ENCODE data around the gene C2orf42.
"Not testable (repeated sequence)": the region's sequence is repeated elsewhere in the genome, so short reads cannot be mapped to it uniquely, and the experiment has no call there.

Gene C2orf42

DNA sequence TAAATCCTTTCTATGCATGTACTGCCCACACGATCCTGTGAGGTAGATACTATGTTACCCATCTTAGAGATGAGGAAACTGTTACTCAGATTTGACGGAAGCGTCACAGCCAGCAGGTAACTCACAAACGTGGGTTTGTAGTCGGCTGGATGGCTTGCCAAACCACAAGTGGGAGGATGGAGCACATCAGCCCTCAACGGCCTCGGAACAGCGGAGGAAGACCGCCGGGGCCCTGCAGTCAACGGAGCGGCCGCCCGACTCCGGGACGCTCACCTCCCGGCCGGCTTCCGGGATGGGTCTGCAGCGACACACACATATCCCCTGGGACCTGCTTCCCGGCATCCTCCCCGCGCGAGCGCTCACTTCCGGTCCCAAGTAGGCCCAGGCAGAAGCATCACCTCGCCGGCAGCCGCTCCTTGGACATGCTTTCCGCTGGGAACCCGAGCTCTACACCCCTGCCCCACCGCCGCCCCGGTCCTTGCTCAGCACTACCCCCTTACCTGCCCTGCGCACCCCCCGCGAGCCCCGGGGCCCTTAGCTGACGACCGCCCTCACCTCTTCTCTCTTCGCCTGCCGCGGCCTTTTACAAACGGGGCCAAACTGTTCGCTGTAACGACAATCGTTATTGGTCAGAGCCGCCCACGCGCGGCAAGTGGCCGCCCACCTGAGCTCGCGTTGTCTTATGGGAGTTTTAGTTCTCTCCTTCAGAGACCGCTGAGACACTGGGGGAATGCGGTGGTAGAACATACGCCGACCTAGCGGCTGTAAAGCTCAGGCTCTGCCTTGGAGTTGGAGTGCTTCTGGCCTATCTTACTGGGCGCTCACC lies at the start of gene C2orf42:
Gene C2orf42 (minus strand): TSS at position 602 of the 826 bp plus-strand sequence. CDS start 9,034 bp downstream, outside the sequence.
- peak; percentile 67 for DNase-seq

DNA sequence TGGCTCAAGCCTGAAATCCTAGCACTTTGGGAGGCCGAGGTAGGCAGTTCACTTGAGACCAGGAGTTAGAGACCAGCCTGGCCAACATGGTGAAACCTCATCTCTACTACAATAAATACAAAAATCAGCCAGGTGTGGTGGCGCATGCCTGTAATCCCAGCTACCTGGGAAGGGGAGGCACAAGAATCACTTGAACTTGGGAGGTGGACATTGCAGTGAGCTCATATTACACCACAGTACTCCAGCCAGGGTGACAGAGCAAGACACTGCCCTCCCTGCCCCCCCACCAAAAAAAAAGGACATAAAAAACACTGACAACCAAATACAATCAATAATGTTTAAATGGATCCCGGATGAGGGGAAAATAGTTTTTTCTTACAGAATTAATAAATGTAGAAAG lies 49.8 kb upstream of the C2orf42 start:
- no peak for DNase-seq

DNA sequence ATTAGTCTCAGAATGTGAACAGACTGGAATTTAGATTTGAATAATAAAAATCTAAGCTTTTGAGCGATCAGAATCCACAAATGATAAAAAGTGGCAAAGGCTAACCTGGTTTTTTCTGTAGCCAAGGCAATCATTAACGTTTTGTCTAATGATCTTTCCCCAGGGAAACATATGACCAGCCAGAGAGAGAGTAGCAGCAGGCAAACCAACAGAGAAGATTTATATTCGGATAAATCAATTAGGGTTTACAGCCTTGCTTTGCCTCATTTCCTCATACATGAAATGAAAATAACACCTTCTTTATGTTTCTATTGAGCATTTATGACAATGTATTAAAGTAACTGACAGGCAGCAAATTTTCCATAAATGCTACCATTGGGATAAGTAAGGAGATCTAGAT lies 43.1 kb upstream of the C2orf42 start:
- DNase-seq: no peak

DNA sequence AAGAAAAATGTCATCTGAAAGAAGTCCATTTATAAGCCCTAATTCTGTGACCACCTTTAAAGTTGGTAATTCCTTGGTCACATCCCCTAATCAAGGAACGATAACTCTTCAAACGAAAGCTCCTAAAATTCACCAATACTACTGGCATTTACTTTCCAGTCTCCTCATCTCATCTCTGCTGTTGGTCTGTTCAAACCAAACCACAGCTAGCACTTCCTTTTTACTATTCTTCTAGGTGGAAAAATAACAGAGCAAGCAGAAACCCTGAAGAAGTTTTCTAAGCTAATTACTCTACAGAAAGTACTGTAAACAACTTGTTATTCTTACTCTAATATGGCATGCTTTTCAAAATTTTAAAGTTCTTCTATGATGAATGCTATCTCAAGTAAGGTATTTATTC lies 36.0 kb upstream of the C2orf42 start:
- DNase-seq: no peak

DNA sequence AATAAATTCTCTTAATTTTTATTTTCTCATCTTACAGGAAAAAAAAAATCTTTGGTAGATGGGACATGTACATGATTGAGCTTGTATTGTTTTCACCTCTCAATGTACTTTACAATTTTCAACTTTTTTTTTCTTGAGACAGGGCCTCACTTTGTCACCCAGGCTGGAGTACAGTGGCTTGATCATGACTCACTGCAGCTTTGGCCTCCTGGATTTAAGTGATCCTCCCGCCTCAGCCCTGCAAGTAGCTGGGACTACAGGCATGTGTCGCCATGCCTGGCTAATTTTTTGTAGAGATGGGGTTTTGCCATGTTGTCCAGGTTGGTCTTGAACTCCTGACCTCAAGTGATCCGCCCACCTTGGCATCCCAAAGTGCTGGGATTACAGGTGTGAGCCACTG lies 32.5 kb upstream of the C2orf42 start:
- DNase-seq: not testable (repeated sequence)

DNA sequence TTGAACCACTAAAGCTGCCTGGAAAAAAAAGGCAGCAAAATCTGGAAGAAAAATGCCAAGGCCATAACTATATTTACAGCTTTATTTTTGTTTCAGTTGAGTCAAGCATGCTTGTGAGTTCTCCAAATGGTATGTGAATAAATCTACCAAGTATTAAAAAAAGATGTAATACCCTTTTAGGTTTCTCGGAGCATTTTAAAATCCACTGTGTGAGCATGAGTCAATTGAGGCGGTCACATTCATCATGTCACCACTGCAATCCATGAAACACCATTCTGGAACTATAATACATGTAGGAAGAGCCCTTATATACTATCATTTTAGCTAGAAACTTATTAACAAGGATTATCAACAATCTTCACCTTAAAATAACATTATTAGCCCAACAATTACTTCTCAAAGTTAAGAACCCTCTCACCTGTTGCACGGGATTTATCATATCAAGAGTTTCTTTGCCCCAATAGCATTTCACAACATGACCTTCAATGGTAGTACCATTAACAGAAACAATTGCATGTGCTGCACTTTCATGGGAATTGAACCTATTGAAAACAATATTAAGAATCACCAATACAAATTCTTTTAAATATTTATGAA lies 24.2 kb upstream of the C2orf42 start:
- no peak for DNase-seq

DNA sequence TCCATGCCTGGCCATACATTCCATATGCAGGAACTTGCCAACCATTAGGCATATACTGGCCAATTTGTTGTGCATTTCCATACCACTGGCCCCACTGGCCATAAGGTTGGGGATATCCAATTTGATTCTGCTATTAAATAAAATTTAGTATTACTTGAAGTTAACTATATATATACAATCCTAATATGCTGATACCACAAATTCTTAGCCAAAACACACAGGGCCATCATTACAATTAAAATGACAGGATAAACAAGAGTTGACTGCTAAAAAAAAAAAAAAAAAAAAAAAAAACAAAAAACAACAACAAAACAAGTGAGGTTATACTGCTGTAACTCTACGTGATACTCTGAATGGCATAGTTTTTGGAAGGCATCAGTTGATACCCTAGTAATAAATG lies 23.5 kb upstream of the C2orf42 start:
- no peak for DNase-seq

DNA sequence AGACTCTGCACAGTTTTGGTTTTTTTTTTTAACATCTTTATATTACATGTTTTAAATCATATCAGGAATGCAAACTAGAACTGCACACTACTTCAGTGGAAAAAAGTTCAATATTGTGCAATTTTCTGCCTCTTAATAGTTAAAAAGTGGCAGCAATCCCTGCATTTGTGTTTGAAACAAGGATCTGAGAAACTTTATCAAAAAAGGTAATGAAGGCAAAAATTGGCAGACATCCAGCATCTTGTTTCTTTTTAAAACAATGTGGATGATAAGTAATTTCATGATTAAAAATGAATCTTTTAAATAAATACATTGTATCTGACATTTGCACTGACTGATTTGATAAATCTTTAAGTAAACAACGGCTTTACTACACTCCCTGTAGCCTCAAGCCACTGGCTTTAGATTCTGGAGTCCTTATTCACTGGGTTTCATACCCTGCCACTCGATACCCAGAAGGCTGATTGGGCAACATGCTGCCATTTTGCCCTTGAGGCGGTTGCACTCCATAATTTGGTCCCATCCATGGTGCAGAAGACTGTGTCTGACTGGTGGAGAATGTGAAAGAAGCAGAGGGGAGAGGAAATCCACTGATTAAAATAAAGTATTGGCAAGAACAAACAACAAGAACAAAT lies 21.6 kb upstream of the C2orf42 start:
- DNase-seq: no peak

DNA sequence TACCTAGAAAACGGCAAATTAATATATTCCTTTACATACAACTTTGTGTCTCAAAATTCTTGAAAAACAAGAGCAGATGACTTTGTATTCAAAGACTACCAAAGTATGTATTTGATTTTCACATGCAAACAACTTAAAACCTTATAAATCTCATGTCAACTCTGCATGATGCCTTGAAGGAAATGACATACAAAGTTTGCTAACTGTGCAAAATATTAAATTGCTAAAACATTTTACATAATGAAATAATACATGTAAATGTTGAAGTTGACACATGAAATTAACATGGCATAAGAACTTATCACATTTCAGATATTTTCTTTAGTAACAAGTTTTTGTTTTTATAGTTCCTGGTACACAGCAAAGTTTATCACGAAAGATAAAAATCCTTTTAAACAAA lies 20.8 kb upstream of the C2orf42 start:
- no peak for DNase-seq

DNA sequence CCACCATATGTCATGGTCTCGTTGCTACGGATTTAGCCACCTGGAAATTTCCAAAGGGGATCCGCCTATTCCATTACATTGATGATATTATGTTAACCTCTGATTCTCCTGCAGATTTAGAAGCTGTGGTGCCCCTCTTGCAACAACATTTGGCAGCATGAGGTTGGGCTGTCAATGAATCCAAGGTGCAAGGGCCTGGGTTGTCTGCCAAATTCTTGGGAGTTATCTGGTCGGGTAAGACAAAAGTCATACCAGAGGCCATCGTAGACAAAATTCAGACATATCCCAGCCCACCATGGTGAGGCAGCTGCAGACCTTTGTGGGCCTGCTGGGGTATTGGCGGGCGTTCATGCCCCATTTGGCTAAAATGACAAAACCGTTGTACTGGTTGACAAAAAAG lies 13.6 kb upstream of the C2orf42 start:
- DNase-seq: no peak

DNA sequence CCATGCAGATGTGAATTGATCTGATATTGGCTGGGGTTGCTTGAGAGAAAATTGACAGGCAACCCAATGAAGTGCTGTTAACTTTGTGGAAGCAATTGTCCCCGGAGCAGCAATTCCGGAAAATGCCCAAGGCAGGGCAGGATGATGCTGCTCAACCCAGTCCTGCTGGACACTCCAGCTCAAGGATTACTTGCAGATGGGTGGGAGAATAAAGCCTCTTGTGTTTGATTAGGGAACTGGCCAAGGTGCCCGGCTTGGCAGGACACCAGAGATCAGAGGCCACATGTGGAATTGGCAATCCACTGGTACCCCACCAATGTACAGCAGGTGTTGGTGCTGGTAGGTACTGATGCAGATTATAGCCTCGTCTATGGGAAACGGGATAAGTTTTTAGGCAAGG lies 12.3 kb upstream of the C2orf42 start:
- no peak for DNase-seq

DNA sequence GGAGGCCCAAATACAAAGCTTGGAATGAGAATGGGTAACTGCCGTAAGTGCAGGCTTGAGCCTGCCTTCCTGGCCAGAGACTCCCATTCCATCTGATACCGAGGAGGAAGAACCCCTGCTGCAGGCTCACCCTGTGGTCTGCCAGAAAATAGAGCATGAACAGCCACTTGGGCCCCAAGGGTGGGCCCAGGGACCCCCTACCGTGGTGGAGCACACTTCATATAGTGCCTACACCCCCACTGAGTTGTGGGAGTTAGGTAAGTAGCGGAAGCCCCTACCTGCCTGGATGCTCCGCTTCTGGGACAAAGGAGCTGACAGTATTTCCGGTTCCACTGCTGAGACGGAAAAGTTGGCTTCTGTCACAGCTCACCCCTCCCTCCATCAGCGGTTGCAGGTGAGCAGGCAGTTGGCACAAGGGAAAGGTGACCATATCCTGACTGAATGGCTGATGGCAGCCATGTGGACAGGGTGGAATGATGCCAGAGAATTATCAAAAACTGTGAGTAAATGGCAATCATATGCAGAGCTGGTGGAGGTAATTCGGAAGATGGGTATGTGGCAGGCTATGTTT lies 11.5 kb upstream of the C2orf42 start:
- DNase-seq: no peak

DNA sequence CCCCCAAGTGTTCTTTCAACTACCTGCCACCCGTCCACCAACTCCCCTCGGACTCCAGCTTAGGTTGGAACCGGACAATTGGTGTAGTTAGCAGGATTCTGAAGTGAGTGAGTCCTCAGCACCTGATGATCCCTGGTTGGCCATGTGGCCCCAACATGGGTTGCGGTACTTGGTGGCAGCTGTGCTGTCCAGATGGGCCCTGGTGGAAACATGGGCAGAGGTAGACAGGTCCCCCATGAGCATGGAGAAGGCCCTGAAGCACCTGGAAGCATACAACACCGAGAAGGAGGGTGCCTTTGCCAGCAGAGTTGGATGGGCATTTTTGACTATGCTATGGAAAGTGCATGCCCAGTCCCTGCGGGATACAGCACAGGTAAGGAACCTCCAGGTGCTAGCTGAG lies 11.0 kb upstream of the C2orf42 start:
- no peak for DNase-seq

DNA sequence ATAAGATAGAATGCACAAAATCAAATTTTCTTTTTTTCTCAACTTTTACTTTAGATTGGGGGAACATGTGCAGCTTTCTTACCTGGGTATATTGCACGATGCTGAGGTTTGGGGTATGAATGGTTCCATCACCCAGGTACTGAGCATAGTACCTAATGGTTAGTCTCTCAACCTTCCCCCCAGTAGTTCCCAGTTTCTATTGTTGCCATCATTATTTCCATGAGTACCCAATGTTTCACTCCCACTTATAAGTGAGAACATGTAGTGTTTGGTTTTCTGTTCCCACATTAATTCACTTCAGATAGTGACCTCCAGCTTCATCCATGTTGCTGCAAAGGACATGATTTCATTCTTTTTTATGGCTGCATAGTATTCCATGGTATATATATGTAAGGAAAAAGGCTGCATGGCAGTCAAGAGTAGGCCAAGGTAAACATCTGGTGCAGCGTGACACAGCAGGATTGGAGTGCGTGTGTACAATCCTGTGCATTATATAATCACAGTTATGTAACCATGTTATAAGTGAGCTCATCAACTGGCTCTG lies 10.5 kb upstream of the C2orf42 start:
- DNase-seq: no peak

DNA sequence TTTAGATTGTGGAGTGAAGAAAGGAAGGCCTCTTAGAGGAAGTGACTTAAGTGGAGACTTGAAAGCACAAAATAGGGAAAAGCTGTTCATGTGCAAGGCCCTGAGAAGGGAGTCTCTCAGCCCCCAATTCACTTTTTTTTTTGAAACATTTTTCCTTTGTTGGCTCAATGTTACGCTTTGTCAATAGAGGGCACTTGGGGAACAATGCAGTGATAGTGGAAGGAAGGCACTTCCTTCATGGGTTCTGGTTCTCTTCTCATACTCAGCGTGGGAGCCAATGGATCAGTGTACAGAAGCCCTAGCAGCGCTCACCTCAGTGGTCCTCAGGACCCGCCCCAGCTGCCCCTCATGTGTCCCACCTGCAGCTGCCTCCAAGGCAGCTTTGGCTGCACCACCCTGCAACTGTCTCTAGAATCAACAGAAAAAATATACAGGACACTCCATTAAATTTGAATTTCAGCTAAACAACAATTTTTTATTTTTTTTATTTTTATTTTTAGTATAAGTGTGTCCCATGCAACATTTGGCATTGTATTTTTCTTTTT lies 8.6 kb upstream of the C2orf42 start:
- DNase-seq: no peak

DNA sequence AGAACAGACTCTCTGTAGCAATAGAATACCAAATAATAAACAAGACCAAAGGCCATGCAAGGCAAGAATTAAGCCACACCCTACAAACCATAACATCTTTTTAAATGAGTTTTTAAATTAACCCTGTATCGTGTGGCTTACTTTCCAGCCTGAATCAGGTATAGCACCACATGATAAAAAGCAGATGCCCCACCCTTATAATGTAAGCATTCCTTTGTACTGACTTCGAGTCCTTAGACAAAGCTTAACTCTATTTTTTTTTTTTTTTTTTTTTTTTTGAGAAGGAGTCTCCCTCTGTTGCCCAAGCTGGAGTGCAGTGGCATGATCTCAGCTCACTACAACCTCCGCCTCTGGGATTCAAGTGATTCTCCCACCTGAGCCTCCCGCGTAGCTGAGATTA lies 1.7 kb upstream of the C2orf42 start:
- DNase-seq: no peak

DNA sequence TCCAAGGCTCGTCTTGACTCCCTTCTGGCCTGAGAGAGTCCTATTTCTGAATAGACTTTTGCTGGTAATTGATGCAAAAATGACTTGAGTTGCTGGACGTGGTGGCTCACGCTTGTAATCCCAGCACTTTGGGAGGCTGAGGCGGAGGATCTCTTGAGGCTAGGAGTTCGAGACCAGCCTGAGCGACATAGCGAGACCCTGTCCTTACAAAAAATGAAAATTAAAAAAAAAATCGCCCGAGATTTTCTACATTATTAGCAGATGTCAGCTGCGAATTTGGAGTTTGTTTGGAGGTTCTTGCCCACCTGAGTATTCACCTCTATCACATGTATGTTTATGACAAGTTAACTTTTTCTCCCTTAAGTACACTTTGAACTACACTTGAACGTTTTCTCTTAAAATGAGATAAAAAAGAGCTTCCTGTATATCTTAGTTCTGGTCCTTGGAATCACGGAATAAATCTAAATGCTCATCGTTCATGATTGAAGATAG lies 471 bp upstream of the C2orf42 start:
- DNase-seq: no peak

DNA sequence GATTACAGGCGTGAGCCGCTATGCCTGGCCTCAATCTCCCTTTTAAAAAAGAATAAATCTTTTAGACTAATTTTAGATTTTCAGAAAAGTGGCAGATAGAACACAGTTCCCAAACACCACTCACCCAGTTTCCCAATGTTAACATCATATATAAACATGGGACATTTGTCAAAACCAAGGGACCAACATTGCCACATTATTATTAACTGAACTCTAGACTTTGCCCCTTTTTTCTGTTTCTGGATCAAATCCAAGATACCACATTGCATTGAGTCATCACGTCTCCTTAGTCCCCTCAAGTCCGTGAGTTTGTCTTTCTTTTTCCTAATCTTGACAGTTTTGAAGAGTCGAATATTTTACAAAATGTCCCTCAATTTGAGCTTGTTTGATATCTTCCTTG lies 2.4 kb downstream of the C2orf42 start:
- no peak for DNase-seq

DNA sequence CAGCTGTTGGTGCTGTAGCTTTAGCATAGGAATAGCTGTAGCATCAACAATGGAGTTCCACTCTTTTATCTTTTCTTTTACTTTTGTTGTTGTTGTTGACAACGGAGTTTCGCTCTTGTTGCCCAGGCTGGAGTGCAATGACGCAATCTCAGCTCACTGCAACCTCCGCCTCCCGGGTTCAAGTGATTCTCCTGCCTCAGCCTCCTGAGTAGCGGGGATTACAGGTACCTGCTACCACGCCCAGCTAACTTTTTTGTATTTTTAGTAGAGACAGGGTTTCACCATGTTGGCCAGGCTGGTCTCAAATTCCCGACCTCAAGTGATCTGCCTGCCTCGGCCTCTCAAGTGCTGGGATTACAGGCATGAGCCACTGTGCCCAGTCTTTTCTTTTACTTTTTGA lies 3.6 kb downstream of the C2orf42 start:
- DNase-seq: not testable (repeated sequence)

DNA sequence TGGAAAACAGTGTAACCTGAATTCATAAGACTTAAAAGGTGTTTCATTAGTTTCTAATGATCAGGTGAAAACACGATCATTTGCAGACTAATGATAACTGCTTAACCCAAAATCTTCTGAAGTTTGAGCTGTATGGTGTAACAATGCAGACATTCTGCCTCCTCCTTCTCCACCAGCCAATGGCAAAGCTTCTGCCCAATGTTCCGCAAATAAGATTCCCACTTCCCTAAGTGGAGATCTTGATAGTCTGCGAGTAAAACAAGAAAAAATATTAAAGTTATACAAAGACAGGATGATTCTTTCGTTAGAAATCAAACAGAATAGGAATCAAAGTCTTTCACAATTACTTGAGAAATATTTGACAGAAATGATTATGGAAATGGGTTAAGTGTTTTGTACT lies 8.1 kb downstream of the C2orf42 start:
- no peak for DNase-seq

DNA sequence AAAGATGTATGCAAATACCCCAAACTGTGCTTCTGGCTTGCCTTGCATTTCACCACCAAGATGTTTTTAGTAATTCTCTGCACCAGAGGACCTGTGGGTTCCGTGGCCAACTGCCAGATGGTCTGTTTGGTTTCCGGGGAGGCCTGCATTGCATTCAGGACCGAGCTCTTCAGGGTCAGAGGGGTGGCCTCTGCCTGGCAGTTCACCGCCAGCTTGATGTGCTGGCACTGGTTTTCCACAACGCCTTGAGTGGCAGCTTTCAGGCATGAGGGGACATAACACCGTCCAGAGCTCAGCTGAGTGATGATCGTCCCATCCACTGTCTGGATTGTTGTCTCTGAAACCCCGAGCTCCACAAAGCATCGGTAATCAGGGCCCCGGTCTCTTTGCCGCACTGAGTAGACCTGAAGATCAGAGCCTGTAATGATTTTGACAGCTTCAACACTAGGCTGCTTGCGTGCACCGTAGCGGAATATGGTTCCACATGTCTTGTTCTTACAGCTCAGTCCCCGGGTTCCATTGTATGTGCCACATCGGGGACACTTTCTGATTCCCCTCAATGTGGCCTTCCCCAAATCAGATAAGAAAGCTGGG lies 9.4 kb downstream of the C2orf42 start:
- no peak for DNase-seq

DNA sequence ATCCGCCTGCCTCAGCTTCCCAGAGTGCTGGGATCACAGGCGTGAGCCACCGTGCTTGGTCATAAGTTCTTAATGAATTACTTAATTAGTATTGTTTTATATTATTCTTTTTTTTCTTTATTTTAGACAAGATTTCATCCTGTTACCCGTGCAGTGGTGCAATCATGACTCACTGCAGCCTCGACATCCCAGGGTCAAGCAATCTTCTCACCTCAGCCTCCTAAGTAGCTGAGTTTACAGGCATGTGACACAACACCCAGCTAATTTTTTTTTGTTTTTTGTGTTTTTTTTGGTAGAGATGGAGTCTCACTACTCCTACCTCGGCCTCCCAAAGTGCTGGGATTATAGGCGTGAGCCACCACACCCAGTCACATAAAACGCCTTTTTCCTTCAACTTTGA lies 17.3 kb downstream of the C2orf42 start:
- DNase-seq: no peak

Measured in NCI-H2081 treated with DMSO at 0.1 percent for 48 hours (cell line).